Esophagus squamous epithelium (tissue), 4 donors: Measurements from ENCODE around the gene KIR2DL4.
"Not testable (repeated sequence)": the region's sequence is repeated elsewhere in the genome, so short reads cannot be mapped to it uniquely, and the experiment has no call there.

ENCODE experiments used
- POLR2A ChIP-seq, 4 donors: fragments of 450-650 bp; IDR thresholded peaks; one replicate each; pipeline ENCODE4 v1.6.1; 2017; ENCODE audit warnings: antibody characterized with exemption in 4 of 4, mild to moderate bottlenecking in 4 of 4, moderate library complexity in 3 of 4
- TF ChIP-seq, protein P1 (sequence below), 6 experiments: fragments of 450-650 bp in 4 of 6; fragments of 200-600 bp in 2 of 6; sonication (generic) in 2 of 6; IDR thresholded peaks; one replicate each; pipeline ENCODE4 v1.5.1; 2016 to 2019; ENCODE audit warnings: antibody characterized with exemption in 6 of 6, mild to moderate bottlenecking in 4 of 6, moderate library complexity in 4 of 6

- TF ChIP-seq, protein P1, sequence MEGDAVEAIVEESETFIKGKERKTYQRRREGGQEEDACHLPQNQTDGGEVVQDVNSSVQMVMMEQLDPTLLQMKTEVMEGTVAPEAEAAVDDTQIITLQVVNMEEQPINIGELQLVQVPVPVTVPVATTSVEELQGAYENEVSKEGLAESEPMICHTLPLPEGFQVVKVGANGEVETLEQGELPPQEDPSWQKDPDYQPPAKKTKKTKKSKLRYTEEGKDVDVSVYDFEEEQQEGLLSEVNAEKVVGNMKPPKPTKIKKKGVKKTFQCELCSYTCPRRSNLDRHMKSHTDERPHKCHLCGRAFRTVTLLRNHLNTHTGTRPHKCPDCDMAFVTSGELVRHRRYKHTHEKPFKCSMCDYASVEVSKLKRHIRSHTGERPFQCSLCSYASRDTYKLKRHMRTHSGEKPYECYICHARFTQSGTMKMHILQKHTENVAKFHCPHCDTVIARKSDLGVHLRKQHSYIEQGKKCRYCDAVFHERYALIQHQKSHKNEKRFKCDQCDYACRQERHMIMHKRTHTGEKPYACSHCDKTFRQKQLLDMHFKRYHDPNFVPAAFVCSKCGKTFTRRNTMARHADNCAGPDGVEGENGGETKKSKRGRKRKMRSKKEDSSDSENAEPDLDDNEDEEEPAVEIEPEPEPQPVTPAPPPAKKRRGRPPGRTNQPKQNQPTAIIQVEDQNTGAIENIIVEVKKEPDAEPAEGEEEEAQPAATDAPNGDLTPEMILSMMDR (IDR thresholded peaks at IDR 0.05), result not testable (repeated sequence)
- TF ChIP-seq POLR2A (IDR thresholded peaks at IDR 0.05), result not testable (repeated sequence)
Measured at GRCh38 chr19:54863459-54863858, 60.0 kb downstream of the KIR2DL4 start.
